Mesendoderm (in vitro differentiated cells): ENCODE data around the gene MAN2B2.
"Not testable (repeated sequence)": the region's sequence is repeated elsewhere in the genome, so short reads cannot be mapped to it uniquely, and the experiment has no call there.

Source experiments
- DNase-seq: peaks from one replicate; pipeline ENCODE4 v3.0.0; 2013
- H2AK5ac ChIP-seq: 2 replicates; pipeline ENCODE4 v1.6.1; 2013; ENCODE audit warnings: low read length, inconsistent platforms
- H2BK120ac ChIP-seq: 2 replicates; pipeline ENCODE4 v1.6.1; 2013; ENCODE audit warnings: low read depth, mild to moderate bottlenecking, low read length, moderate library complexity, mixed read lengths
- H2BK15ac ChIP-seq: replicated peaks from 2 replicates; pipeline ENCODE4 v1.6.1; 2013; ENCODE audit warnings: low read depth, mild to moderate bottlenecking, moderate library complexity
- H2BK5ac ChIP-seq: 2 replicates; pipeline ENCODE4 v1.6.1; 2013; ENCODE audit warnings: low read length, inconsistent platforms
- H3K18ac ChIP-seq: 2 replicates; pipeline ENCODE4 v1.6.1; 2013; ENCODE audit warnings: mild to moderate bottlenecking, low read length, mixed read lengths
- H3K23ac ChIP-seq: one replicate; pipeline ENCODE4 v1.6.1; 2013; ENCODE audit warnings: low read length
- H3K27ac ChIP-seq: 2 replicates; pipeline ENCODE4 v1.5.1; 2013; ENCODE audit warnings: low read depth, mild to moderate bottlenecking, inconsistent platforms, low read length, moderate library complexity
- H3K27me3 ChIP-seq: 2 replicates; pipeline ENCODE4 v1.6.1; 2013; ENCODE audit warnings: low read length, control low read depth, mild to moderate bottlenecking, inconsistent platforms; ENCODE audit not compliant: insufficient read depth, poor library complexity
- H3K36me3 ChIP-seq: 2 replicates; pipeline ENCODE4 v1.6.1; 2013; ENCODE audit warnings: low read length, inconsistent platforms; ENCODE audit not compliant: control insufficient read depth, insufficient read depth
- H3K4ac ChIP-seq: one replicate; pipeline ENCODE4 v1.6.1; 2013; ENCODE audit warnings: low read depth, mild to moderate bottlenecking, low read length, moderate library complexity
- H3K4me1 ChIP-seq: 2 replicates; pipeline ENCODE4 v1.6.1; 2013; ENCODE audit warnings: low read depth, low read length, inconsistent platforms; ENCODE audit not compliant: control insufficient read depth
- H3K4me2 ChIP-seq: 2 replicates; pipeline ENCODE4 v1.6.1; 2013; ENCODE audit warnings: low read length
- H3K4me3 ChIP-seq: 2 replicates; pipeline ENCODE4 v1.5.1; 2013; ENCODE audit warnings: mild to moderate bottlenecking, low read length
- H3K56ac ChIP-seq: one replicate; pipeline ENCODE4 v1.6.1; 2013; ENCODE audit warnings: low read length
- H3K79me1 ChIP-seq: 2 replicates; pipeline ENCODE4 v1.6.1; 2013; ENCODE audit warnings: low read length, inconsistent platforms
- H3K79me2 ChIP-seq: 2 replicates; pipeline ENCODE4 v1.6.1; 2013; ENCODE audit warnings: mild to moderate bottlenecking, low read length; ENCODE audit not compliant: control insufficient read depth, insufficient read depth
- H3K9ac ChIP-seq: 2 replicates; pipeline ENCODE4 v1.6.1; 2013; ENCODE audit warnings: low read length, inconsistent platforms
- H4K5ac ChIP-seq: one replicate; pipeline ENCODE4 v1.6.1; 2013; ENCODE audit warnings: low read length
- H4K8ac ChIP-seq: one replicate; pipeline ENCODE4 v1.6.1; 2013; ENCODE audit warnings: low read depth, mild to moderate bottlenecking, control low read depth, low read length, moderate library complexity
- whole genome bisulfite sequencing: extraction: QIAGEN DNeasy Blood & Tissue Kit; methylation state at CpG from one replicate; pipeline ENCODE4 v1.1.7; 2013; ENCODE audit warnings: low lambda C conversion rate, missing lambda C conversion rate; ENCODE audit not compliant: insufficient coverage; ENCODE audit errors: extremely low coverage; 5-methylcytosine and 5-hydroxymethylcytosine counted together

MAN2B2 gene

GRCh38 chr4:6628484-6628883, 53.5 kb downstream of the MAN2B2 start:
- not testable (repeated sequence) for H3K18ac ChIP-seq

GRCh38 chr4:6632125-6632524, 57.1 kb downstream of the MAN2B2 start:
- no peak for DNase-seq
- Histone ChIP-seq H3K56ac (no peak overlapping the region), H3K9ac (no peak overlapping the region), H2BK120ac (no peak overlapping the region), H3K23ac (no peak overlapping the region), H4K8ac (no peak overlapping the region), H3K36me3 (no peaks in the 10 kb centered on the region), H3K4me2 (no peak overlapping the region), H3K79me1 (no peaks in the 10 kb centered on the region), H3K4me3 (no peak overlapping the region), H2AK5ac (no peak overlapping the region), H2BK5ac (no peak overlapping the region), H3K4ac (no peak overlapping the region), H3K27me3 (no peaks in the 10 kb centered on the region), H4K5ac (no peak overlapping the region), H3K4me1 (no peaks in the 10 kb centered on the region), H3K18ac (no peak overlapping the region), H3K27ac (no peak overlapping the region), H2BK15ac (no peak overlapping the region), H3K79me2 (no peaks in the 10 kb centered on the region)
- WGBS: no CpG with 5 or more reads among the region's 4 CpGs

More at GRCh38 chr4:6628484-6628883, 53.5 kb downstream of the MAN2B2 start:
- not testable (repeated sequence) for H3K9ac ChIP-seq, H3K56ac ChIP-seq, H3K4ac ChIP-seq, H3K4me2 ChIP-seq, H3K23ac ChIP-seq, H4K5ac ChIP-seq, H3K4me1 ChIP-seq, H3K36me3 ChIP-seq, H2BK5ac ChIP-seq, H3K79me1 ChIP-seq, H3K27me3 ChIP-seq, DNase-seq, H3K4me3 ChIP-seq, H3K79me2 ChIP-seq, H3K27ac ChIP-seq, H4K8ac ChIP-seq, H2BK120ac ChIP-seq, H2AK5ac ChIP-seq, H2BK15ac ChIP-seq
- no CpG with 5 or more reads among the region's 1 CpG for whole genome bisulfite sequencing

GRCh38 chr4:6633091-6633906, 58.3 kb downstream of the MAN2B2 start:
- H3K79me1 ChIP-seq: no peaks in the 10 kb centered on the region
- no peak overlapping the region for H2BK5ac ChIP-seq
- no peaks in the 10 kb centered on the region for H3K36me3 ChIP-seq
- no peak overlapping the region for H2BK120ac ChIP-seq
- no peak overlapping the region for H3K27ac ChIP-seq
- H4K5ac ChIP-seq: no peak overlapping the region
- no peak overlapping the region for H3K4me2 ChIP-seq
- no peak overlapping the region for H3K4me3 ChIP-seq
- H3K18ac ChIP-seq: no peak overlapping the region
- H2AK5ac ChIP-seq: no peak overlapping the region
- H3K56ac ChIP-seq: no peak overlapping the region
- H3K27me3 ChIP-seq: no peaks in the 10 kb centered on the region
- H3K4me1 ChIP-seq: no peaks in the 10 kb centered on the region
- H3K9ac ChIP-seq: no peak overlapping the region
- WGBS: no CpG with 5 or more reads among the region's 10 CpGs
- peak; percentile 55 for DNase-seq
- H4K8ac ChIP-seq: no peak overlapping the region
- no peak overlapping the region for H2BK15ac ChIP-seq
- no peaks in the 10 kb centered on the region for H3K79me2 ChIP-seq
- H3K4ac ChIP-seq: peak overlapping the region; percentile 22
- no peak overlapping the region for H3K23ac ChIP-seq

- Histone ChIP-seq H3K79me1 (no peaks in the 10 kb centered on the region), H4K5ac (no peak overlapping the region), H3K4ac (no peak overlapping the region), H2BK5ac (no peak overlapping the region), H3K4me3 (no peak overlapping the region), H2AK5ac (no peak overlapping the region), H3K56ac (no peak overlapping the region), H3K36me3 (no peaks in the 10 kb centered on the region), H3K4me1 (no peaks in the 10 kb centered on the region), H4K8ac (no peak overlapping the region), H3K9ac (no peak overlapping the region), H3K27ac (no peak overlapping the region), H3K18ac (no peak overlapping the region), H2BK15ac (no peak overlapping the region), H3K27me3 (no peaks in the 10 kb centered on the region), H3K23ac (no peak overlapping the region), H2BK120ac (no peak overlapping the region), H3K79me2 (no peaks in the 10 kb centered on the region), H3K4me2 (no peak overlapping the region)
- no peak for DNase-seq
- no CpG with 5 or more reads among the region's 9 CpGs for WGBS
These were observed 59.8 kb downstream of the MAN2B2 start for GRCh38 chr4:6634746-6635145.

DNA sequence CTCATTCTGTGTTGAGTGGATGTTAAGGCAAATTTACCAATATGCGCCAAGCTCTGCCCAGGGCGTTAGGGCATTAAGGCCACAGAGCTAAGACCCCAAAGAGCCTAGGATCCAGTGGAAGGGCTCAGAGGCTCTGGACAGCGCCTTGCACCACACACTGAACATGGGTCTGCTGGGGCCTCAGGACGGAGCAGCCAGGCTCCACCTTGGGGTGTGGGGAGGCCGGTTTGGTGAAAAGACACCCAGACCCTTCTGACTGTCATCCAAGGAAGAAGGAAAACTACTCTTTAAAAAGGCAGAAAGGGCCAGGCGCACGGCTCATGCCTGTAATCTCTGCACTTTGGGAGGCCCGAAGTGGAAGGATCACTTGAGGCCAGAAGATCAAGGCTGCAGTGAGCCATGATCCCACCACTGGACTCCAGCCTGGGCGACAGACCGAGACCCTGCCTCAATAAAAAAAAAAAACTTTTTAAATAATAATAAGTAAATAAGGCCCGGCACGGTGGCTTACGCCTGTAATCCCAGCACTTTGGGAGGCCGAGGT, 64.2 kb downstream of the MAN2B2 start:
- H2BK5ac ChIP-seq: no peak overlapping the region
- H3K4ac ChIP-seq: no peak overlapping the region
- no peak overlapping the region for H2BK120ac ChIP-seq
- H4K8ac ChIP-seq: no peak overlapping the region
- no peak overlapping the region for H3K9ac ChIP-seq
- H3K4me1 ChIP-seq: peaks cover 3% of the 10 kb centered on the region
- peaks cover 2% of the 10 kb centered on the region for H3K36me3 ChIP-seq
- H3K56ac ChIP-seq: peak overlapping the region; percentile 15
- DNase-seq: no peak
- no peak overlapping the region for H3K27ac ChIP-seq
- no peak overlapping the region for H3K18ac ChIP-seq
- no peak overlapping the region for H3K4me2 ChIP-seq
- H3K79me2 ChIP-seq: peaks cover 22% of the 10 kb centered on the region
- peaks cover 11% of the 10 kb centered on the region for H3K79me1 ChIP-seq
- H2BK15ac ChIP-seq: no peak overlapping the region
- H3K4me3 ChIP-seq: no peak overlapping the region
- H4K5ac ChIP-seq: no peak overlapping the region
- no peak overlapping the region for H2AK5ac ChIP-seq
- peak overlapping the region; percentile 94 for H3K23ac ChIP-seq
- H3K27me3 ChIP-seq: no peaks in the 10 kb centered on the region
- no CpG with 5 or more reads among the region's 14 CpGs for WGBS
